OCI-M2 (cell line): ENCODE measurements around the gene MATN1.

Experiments used
- DNase-seq: peaks from one replicate; lab custom pipeline; 2025; ENCODE audit not compliant: unreplicated experiment; lab: John Stamatoyannopoulos, UW

The MATN1 gene

GRCh38 chr1:30719406-30720270 is 3.7 kb downstream of the MATN1 start:
- no peak for DNase-seq

GRCh38 chr1:30718636-30719405 is 4.6 kb downstream of the MATN1 start:
- DNase-seq = peak; percentile 71

- DNase-seq = peak; percentile 89
Measured at GRCh38 chr1:30718091-30718635, 5.2 kb downstream of the MATN1 start.

GRCh38 chr1:30716646-30717045 is 6.7 kb downstream of the MATN1 start:
- no peak for DNase-seq

- DNase-seq = no peak
Measured at GRCh38 chr1:30715886-30716285, 7.5 kb downstream of the MATN1 start.

- no peak for DNase-seq
Measured at GRCh38 chr1:30715216-30715615, 8.2 kb downstream of the MATN1 start.

GRCh38 chr1:30714536-30715090 is 8.8 kb downstream of the MATN1 start:
- no peak for DNase-seq

GRCh38 chr1:30714025-30714424 is 9.4 kb downstream of the MATN1 start:
- no peak for DNase-seq

GRCh38 chr1:30713311-30713710 is 10.1 kb downstream of the MATN1 start:
- no peak for DNase-seq

GRCh38 chr1:30712583-30712982 is 10.8 kb downstream of the MATN1 start:
- no peak for DNase-seq

GRCh38 chr1:30710407-30710806 is 13.0 kb downstream of the MATN1 start:
- no peak for DNase-seq

- no peak for DNase-seq
Measured at GRCh38 chr1:30708361-30708728, 15.0 kb downstream of the MATN1 start.

- DNase-seq = peak; percentile 10
Measured at GRCh38 chr1:30707412-30708360, 15.7 kb downstream of the MATN1 start.

GRCh38 chr1:30706528-30706927 is 16.9 kb downstream of the MATN1 start:
- no peak for DNase-seq

GRCh38 chr1:30705698-30706097 is 17.7 kb downstream of the MATN1 start:
- DNase-seq = no peak

- DNase-seq = no peak
Measured at GRCh38 chr1:30704765-30705509, 18.4 kb downstream of the MATN1 start.

- no peak for DNase-seq
Measured at GRCh38 chr1:30704271-30704670, 19.1 kb downstream of the MATN1 start.

GRCh38 chr1:30702823-30703222 is 20.6 kb downstream of the MATN1 start:
- no peak for DNase-seq

GRCh38 chr1:30701258-30701633 is 22.1 kb downstream of the MATN1 start:
- no peak for DNase-seq
